22Rv1 (cell line): ENCODE measurements around the gene EEF1AKMT3.

ENCODE experiments used
- H3K27ac ChIP-seq: fragments of 450-650 bp; 2 replicates; pipeline ENCODE4 v1.5.1; 2017
- CTCF ChIP-seq: fragments of 450-650 bp; IDR thresholded peaks from 2 replicates; pipeline ENCODE4 v1.5.1; 2017; ENCODE audit warnings: mild to moderate bottlenecking
- ZFX ChIP-seq: fragments of 450-650 bp; IDR thresholded peaks from 2 replicates; pipeline ENCODE4 v1.6.1; 2017; ENCODE audit warnings: antibody characterized with exemption, borderline replicate concordance

EEF1AKMT3 gene

GRCh38 chr12:57726151-57726883 lies 46.1 kb upstream of the EEF1AKMT3 start:
- peak overlapping the region; percentile 96 for H3K27ac ChIP-seq
- TF ChIP-seq CTCF (peak; percentile 82), ZFX (no peak)

GRCh38 chr12:57726884-57727757 lies 45.3 kb upstream of the EEF1AKMT3 start:
- TF ChIP-seq CTCF = 0 out of 2 replicates have a peak, but pooled peaks have one; percentile 4
- no peak for TF ChIP-seq ZFX
- peak overlapping the region; percentile 96 for H3K27ac ChIP-seq

DNA sequence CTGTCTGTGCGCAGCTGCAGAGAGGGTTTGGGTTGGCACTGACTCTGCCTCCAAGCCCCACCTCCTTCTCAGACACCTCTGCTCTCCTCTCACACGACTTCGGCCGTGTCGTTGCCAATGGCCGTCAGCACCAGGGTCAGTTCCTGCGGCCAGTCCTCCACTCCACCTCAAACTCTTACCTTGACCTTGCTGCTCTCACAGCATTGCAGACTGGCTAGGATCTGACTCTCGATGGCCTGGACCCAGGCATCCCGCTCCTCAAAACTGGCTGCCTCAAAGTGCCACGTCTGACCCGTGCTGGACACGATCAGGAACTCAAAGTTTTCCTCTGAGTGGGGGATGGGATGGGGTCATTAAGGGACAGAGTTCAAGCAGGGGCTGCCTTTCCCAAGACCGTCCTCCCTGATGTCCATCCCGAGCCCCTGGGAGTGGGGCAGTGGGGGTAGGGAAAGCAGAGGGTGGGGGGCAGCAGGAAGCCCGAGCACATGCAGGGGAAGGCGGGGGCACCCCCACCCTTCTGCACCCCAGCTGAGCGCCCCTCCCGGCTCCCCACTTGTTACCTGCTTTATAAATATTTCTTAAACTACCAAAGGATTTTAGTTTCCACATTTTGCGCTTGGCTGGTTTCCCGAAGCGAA lies 44.5 kb upstream of the EEF1AKMT3 start:
- peak overlapping the region; percentile 96 for H3K27ac ChIP-seq
- no peak for TF ChIP-seq ZFX
- no peak for TF ChIP-seq CTCF

GRCh38 chr12:57729321-57729844 lies 43.0 kb upstream of the EEF1AKMT3 start:
- no peak overlapping the region for H3K27ac ChIP-seq
- no peak for TF ChIP-seq ZFX
- no peak for TF ChIP-seq CTCF

- TF ChIP-seq ZFX = no peak
- no peak overlapping the region for H3K27ac ChIP-seq
Observed at GRCh38 chr12:57730336-57731067, 41.9 kb upstream of the EEF1AKMT3 start.

GRCh38 chr12:57731411-57732080 lies 40.9 kb upstream of the EEF1AKMT3 start:
- no peak overlapping the region for H3K27ac ChIP-seq
- TF ChIP-seq CTCF (no peak), ZFX (no peak)
